AG04449 (cell line): ENCODE results near the gene SLC52A1.
"Not testable (repeated sequence)": the region's sequence is repeated elsewhere in the genome, so short reads cannot be mapped to it uniquely, and the experiment has no call there.

Source experiments
- CTCF ChIA-PET: fragments of 350-600 bp; formaldehyde crosslinking; extraction: SDS; loops from one replicate; lab custom pipeline; 2021; ENCODE audit warnings: antibody characterized with exemption; lab: Yijun Ruan, JAX
- POLR2A ChIA-PET: fragments of 400-600, 350-600 bp; formaldehyde crosslinking; extraction: SDS; loops from one replicate; lab custom pipeline; 2020; ENCODE audit warnings: antibody characterized with exemption, inconsistent platforms; lab: Yijun Ruan, JAX
- DNase-seq: peaks from one replicate; pipeline ENCODE4 v3.0.0-alpha.2; 2010; ENCODE audit warnings: low read depth, low spot score
- H3K4me3 ChIP-seq: 2 replicates; pipeline ENCODE4 v1.5.1; 2011; ENCODE audit warnings: low read depth, mild to moderate bottlenecking, control low read depth, low read length
- CTCF ChIP-seq: IDR thresholded peaks from one replicate; pipeline ENCODE4 v1.5.1; 2011; ENCODE audit warnings: mild to moderate bottlenecking, moderate library complexity, low read length, control low read depth, inconsistent platforms; ENCODE audit not compliant: insufficient read depth; ENCODE audit errors: missing control alignments

The SLC52A1 gene

GRCh38 chr17:5035315-5035714, at the start of gene SLC52A1:
TSS of gene SLC52A1 (minus strand) at chr17:5035426. CDS start at chr17:5034606, 820 bp downstream.
- TF ChIP-seq CTCF: no peak
- no peak within 1 kb of the TSS; the same call in 1 of the 2 replicates for H3K4me3 ChIP-seq
- ChIA-PET POLR2A (no interaction called here), CTCF (interaction anchor here (1.0 to 5.0 kb wide), 2 partner anchors 9 to 27 kb away, joined by 3 to 33 read pairs; no protein-coding TSS in a partner anchor)
- DNase-seq: no peak

- POLR2A ChIA-PET: no interaction called here
- DNase-seq: no peak
- CTCF ChIA-PET: interaction anchor here (1.1 to 1.5 kb wide), 2 partner anchors 19 to 172 kb away, joined by 3 to 6 read pairs; no protein-coding TSS in a partner anchor
Measured at GRCh38 chr17:5080591-5080990, 45.4 kb upstream of the SLC52A1 start.

GRCh38 chr17:5078106-5079028, 43.1 kb upstream of the SLC52A1 start, which contains the start of gene ZFP3:
TSS of gene ZFP3 (plus strand) at chr17:5078467. CDS start at chr17:5091505, 13,038 bp downstream.
- ChIA-PET CTCF (interaction anchor here (1.0 to 2.4 kb wide), 6 partner anchors 10 to 113 kb away, joined by 4 to 7 read pairs (median 4); partner anchors contain the start of gene ZNF594), POLR2A (no interaction called here)
- DNase-seq: peak; percentile 12
- TF ChIP-seq CTCF: no peak
- peak within 1 kb of the TSS; percentile 87 for H3K4me3 ChIP-seq

More at GRCh38 chr17:5080591-5080990, 45.4 kb upstream of the SLC52A1 start:
- no peak for TF ChIP-seq CTCF
- no peak overlapping the region for H3K4me3 ChIP-seq

DNA sequence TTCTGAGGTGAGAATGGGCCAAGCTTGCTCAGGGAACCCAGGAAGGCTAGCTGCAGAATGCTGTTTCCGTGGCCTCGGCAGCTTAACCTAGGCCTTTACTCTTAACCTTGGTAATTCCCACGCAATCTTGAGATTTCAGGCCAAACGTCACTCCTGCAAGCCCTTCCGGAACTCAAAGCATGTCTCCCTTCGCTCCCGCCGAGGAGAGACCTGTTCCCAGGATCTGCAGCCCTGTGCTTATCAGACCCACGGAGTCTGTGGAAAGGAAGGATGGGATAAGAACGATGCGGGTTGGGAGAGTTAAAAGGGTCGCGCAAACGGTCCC, 42.5 kb upstream of the SLC52A1 start:
- H3K4me3 ChIP-seq: peak overlapping the region; percentile 87
- CTCF ChIA-PET: interaction anchor here (0.6 to 2.4 kb wide), 3 partner anchors 14 to 114 kb away, joined by 3 to 7 read pairs (median 5); partner anchors contain the start of gene ZNF594
- DNase-seq: no peak
- POLR2A ChIA-PET: no interaction called here
- no peak for TF ChIP-seq CTCF

DNA sequence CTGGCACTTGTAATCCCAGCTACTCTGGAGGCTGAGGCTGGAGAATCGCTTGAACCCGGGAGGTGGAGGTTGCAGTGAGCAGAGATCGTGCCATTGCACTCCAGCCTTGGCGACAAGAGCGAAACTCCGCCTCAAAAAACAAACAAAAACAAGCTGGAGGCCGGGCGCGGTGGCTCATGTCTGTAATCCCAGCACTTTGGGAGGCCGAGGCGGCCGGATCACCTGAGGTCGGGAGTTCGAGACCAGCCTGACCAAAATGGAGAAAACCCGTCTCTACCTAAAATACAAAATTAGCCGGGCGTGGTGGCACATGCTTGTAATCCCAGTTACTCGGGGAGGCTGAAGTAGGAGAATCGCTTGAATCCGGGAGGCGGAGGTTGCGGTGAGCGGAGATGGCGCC, 42.0 kb upstream of the SLC52A1 start:
- DNase-seq, H3K4me3 ChIP-seq, POLR2A ChIA-PET: not testable (repeated sequence)
- CTCF ChIA-PET: interaction anchor here (0.6 to 2.4 kb wide), 3 partner anchors 14 to 114 kb away, joined by 3 to 7 read pairs (median 5); partner anchors contain the start of gene ZNF594

DNA sequence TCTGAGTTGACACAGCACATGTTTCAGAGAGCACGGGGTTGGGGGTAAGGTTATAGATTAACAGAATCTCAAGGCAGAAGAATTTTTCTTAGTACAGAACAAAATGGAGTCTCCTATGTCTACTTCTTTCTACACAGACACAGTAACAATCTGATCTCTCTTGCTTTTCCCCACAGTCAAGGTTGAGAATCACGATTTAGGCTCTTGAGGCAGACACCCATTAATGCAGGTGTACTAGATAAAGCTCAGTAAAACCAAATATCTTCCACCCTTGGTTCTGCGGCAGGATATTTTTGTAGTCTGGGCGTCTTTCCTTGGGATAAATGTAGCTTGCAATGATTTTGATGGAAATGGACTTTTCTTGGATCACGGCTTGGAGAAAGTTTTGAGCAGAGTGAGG, 40.2 kb upstream of the SLC52A1 start:
- H3K4me3 ChIP-seq, POLR2A ChIA-PET, DNase-seq: not testable (repeated sequence)
- CTCF ChIA-PET: interaction anchor here (1.2 to 2.4 kb wide), 2 partner anchors 14 to 167 kb away, joined by 3 to 7 read pairs; no protein-coding TSS in a partner anchor

GRCh38 chr17:5069724-5070123, 34.5 kb upstream of the SLC52A1 start:
- CTCF ChIA-PET: no interaction called here
- TF ChIP-seq CTCF: no peak
- H3K4me3 ChIP-seq: no peak overlapping the region
- POLR2A ChIA-PET: no interaction called here
- no peak for DNase-seq
